ENCODE data around the gene CEP112. TPM values are rescaled to one million over a fixed set of nuclear protein-coding genes. Genes with fewer than 3 reads are reported as not detected.

CEP112 gene
- total RNA-seq, 2 donors from 2014 or later, result 5.9 to 6.2 TPM

DNA sequence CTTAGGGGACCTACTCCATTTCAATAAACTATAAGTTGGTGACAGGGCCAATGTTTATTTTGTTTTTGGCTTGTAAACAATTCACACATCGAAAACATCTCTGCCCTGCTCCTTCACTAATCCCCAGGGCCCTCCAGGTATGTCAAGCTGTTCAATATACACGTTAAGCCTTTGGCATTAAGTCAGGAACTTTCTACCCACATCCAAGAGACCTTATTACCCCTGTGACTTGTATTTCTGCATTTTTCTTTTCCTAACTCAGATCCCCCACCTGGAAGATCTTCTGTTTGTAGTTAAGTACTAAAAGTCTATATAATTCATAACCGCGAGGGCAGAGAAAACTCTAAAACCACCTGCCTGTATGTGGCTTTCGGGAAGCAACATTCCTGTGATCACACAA, 523.7 kb downstream of the CEP112 start:
- Histone ChIP-seq H3K27ac (no peak overlapping the region), H3K27me3 (no peaks in the 10 kb centered on the region), H3K9me3 (no peaks in the 10 kb centered on the region), H3K9ac (ENCODE audit: low read depth in 2 of 2, low read length in 2 of 2) (no peak overlapping the region), H3K4me3 (no peak overlapping the region), H3K36me3 (no peaks in the 10 kb centered on the region), H3K4me1 (no peaks in the 10 kb centered on the region)
- no peak for DNase-seq
- TF ChIP-seq CTCF (IDR thresholded peaks at IDR 0.05), result no peak
- intact Hi-C loops (cut with DNase I), result no loop called here

DNA sequence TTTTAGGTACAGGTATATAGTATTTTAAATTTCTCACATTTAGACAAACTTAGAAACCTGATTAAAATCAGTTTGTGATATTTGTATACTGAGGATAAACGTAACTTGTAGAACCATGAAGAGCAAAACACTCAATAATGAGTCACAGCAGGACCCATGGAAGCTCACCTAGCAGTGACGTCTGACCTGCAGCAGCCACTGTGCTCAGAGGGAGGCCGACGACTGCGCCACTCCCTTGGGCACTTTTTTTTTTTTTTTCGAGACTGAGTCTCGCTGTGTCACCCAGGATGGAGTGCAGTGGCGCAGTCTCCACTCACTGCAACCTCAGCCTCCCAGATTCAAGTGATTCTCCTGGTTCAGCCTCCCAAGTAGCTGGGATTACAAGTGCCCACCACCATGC, 524.3 kb downstream of the CEP112 start:
- no peaks in the 10 kb centered on the region for H3K36me3 ChIP-seq
- no peak for DNase-seq
- no peak for TF ChIP-seq CTCF (IDR thresholded peaks at IDR 0.05)
- no peak overlapping the region for H3K27ac ChIP-seq
- intact Hi-C loops (cut with DNase I), result no loop called here
- H3K9me3 ChIP-seq, result no peaks in the 10 kb centered on the region
- H3K9ac ChIP-seq (ENCODE audit: low read depth in 2 of 2, low read length in 2 of 2), result no peak overlapping the region
- H3K4me1 ChIP-seq, result no peaks in the 10 kb centered on the region
- H3K27me3 ChIP-seq, result no peaks in the 10 kb centered on the region
- no peak overlapping the region for H3K4me3 ChIP-seq

DNA sequence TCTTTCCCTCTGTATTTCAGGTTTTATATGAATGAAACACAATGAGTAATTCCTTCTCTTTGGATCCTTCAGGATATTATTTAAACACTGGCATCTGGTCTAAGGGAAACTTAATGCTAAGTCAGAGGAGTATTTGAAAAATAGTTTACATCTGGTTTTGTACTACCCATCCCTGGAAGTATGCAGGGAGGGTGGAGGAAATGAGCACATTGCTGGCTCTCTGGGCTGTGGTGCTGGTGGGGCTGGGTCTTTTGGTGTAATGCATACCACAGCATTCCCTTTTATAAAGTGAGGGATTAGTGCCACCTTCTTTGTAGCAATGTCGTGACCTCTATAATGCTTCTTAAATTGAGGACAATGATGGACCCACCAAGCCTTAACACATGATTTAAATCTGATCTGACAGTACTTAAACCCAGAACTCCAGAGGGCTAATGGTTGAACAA, 525.0 kb downstream of the CEP112 start:
- no peak overlapping the region for H3K4me3 ChIP-seq
- no peaks in the 10 kb centered on the region for H3K4me1 ChIP-seq
- no peaks in the 10 kb centered on the region for H3K9me3 ChIP-seq
- no peak overlapping the region for H3K27ac ChIP-seq
- H3K9ac ChIP-seq (ENCODE audit: low read depth in 2 of 2, low read length in 2 of 2), result no peak overlapping the region
- no peak for TF ChIP-seq CTCF (IDR thresholded peaks at IDR 0.05)
- H3K36me3 ChIP-seq, result no peaks in the 10 kb centered on the region
- intact Hi-C loops (cut with DNase I), result no loop called here
- peaks cover 4% of the 10 kb centered on the region for H3K27me3 ChIP-seq
- no peak for DNase-seq

GRCh38 chr17:65665966-65666365, 526.0 kb downstream of the CEP112 start:
- H3K27me3 ChIP-seq, result peaks cover 4% of the 10 kb centered on the region

GRCh38 chr17:65664696-65665095, 527.2 kb downstream of the CEP112 start:
- Histone ChIP-seq H3K4me3 (no peak overlapping the region), H3K4me1 (no peaks in the 10 kb centered on the region), H3K27me3 (peaks cover 4% of the 10 kb centered on the region), H3K9ac (ENCODE audit: low read depth in 2 of 2, low read length in 2 of 2) (no peak overlapping the region), H3K9me3 (no peaks in the 10 kb centered on the region), H3K36me3 (no peaks in the 10 kb centered on the region), H3K27ac (no peak overlapping the region)
- TF ChIP-seq CTCF (IDR thresholded peaks at IDR 0.05), result no peak
- no peak for DNase-seq
- intact Hi-C loops (cut with DNase I), result no loop called here

More at GRCh38 chr17:65665966-65666365, 526.0 kb downstream of the CEP112 start:
- Histone ChIP-seq H3K4me3 (no peak overlapping the region), H3K4me1 (no peaks in the 10 kb centered on the region), H3K9me3 (no peaks in the 10 kb centered on the region), H3K36me3 (no peaks in the 10 kb centered on the region), H3K9ac (ENCODE audit: low read depth in 2 of 2, low read length in 2 of 2) (no peak overlapping the region), H3K27ac (no peak overlapping the region)
- no peak for TF ChIP-seq CTCF (IDR thresholded peaks at IDR 0.05)
- no peak for DNase-seq
- intact Hi-C loops (cut with DNase I), result no loop called here

DNA sequence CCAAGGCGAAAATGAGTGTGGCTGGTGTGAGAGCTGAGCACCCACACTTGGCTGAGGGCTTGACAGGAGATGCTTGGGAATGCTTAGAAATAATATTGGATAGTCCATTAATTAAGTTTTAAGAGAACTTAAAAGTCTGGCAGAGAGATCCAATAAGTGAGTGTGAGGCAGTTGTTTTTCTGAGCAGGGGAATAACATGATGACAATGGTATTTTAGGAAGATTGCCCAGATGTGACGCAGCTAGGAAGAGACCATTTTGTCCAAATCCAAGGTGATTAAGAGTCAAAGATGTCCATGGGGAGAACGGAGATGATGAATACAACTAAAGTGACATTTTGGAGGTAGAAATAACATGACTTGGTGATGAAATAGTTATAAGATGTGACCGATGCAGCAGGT, 527.7 kb downstream of the CEP112 start:
- Histone ChIP-seq H3K36me3 (no peaks in the 10 kb centered on the region), H3K4me3 (no peak overlapping the region), H3K9ac (ENCODE audit: low read depth in 2 of 2, low read length in 2 of 2) (no peak overlapping the region), H3K27ac (no peak overlapping the region), H3K9me3 (no peaks in the 10 kb centered on the region), H3K27me3 (peaks cover 4% of the 10 kb centered on the region), H3K4me1 (no peaks in the 10 kb centered on the region)
- intact Hi-C loops (cut with DNase I), result no loop called here
- no peak for TF ChIP-seq CTCF (IDR thresholded peaks at IDR 0.05)
- DNase-seq, result no peak
